Measurements from ENCODE around the gene C5orf63. TPM values are rescaled to one million over a fixed set of nuclear protein-coding genes. Genes with fewer than 3 reads are reported as not detected.

Gene C5orf63
- total RNA-seq, 2 experiments from 2014 or later, result 4.2 TPM; not detected in 1

- H3K4me3 ChIP-seq (ENCODE audit: low read depth, low read length, poor library complexity, severe bottlenecking), result no peak overlapping the region
- H3K9me3 ChIP-seq (ENCODE audit: low read length), result no peaks in the 10 kb centered on the region
- peak overlapping the region; percentile 73 for H2AFZ ChIP-seq (ENCODE audit: low read length)
- no peaks in the 10 kb centered on the region for H3K79me2 ChIP-seq (ENCODE audit: insufficient read depth, low read depth, low read length)
- ChIA-PET POLR2A (interaction anchor here (0.5 to 1.5 kb wide), 2 partner anchors 32 to 1533 kb away, joined by 3 read pairs; no protein-coding TSS in a partner anchor), CTCF (ENCODE audit: unreplicated experiment) (no interaction called here)
- H3K4me2 ChIP-seq (ENCODE audit: low read length), result no peak overlapping the region
- H4K20me1 ChIP-seq (ENCODE audit: insufficient read depth, low read length), result no peaks in the 10 kb centered on the region
- BruUV-seq (replicated peaks), result no TSS peak
- intact Hi-C loops (cut with micrococcal nuclease; ENCODE audit: unreplicated experiment), result no loop called here
- no peaks in the 10 kb centered on the region for H3K36me3 ChIP-seq (ENCODE audit: insufficient read depth, low read length)
- H3K9me2 ChIP-seq (ENCODE audit: insufficient read depth, low read length), result no peaks in the 10 kb centered on the region
- DNase-seq (ENCODE audit: low spot score), result peak; percentile 20
- TF ChIP-seq, protein P1, sequence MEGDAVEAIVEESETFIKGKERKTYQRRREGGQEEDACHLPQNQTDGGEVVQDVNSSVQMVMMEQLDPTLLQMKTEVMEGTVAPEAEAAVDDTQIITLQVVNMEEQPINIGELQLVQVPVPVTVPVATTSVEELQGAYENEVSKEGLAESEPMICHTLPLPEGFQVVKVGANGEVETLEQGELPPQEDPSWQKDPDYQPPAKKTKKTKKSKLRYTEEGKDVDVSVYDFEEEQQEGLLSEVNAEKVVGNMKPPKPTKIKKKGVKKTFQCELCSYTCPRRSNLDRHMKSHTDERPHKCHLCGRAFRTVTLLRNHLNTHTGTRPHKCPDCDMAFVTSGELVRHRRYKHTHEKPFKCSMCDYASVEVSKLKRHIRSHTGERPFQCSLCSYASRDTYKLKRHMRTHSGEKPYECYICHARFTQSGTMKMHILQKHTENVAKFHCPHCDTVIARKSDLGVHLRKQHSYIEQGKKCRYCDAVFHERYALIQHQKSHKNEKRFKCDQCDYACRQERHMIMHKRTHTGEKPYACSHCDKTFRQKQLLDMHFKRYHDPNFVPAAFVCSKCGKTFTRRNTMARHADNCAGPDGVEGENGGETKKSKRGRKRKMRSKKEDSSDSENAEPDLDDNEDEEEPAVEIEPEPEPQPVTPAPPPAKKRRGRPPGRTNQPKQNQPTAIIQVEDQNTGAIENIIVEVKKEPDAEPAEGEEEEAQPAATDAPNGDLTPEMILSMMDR (conservative IDR thresholded peaks at IDR 0.05; ENCODE audit: low read length), result no peak
- TF ChIP-seq EZH2phosphoT487 (IDR thresholded peaks at IDR 0.05; ENCODE audit: borderline replicate concordance, low read depth, low read length), result no peak
- H3K4me1 ChIP-seq (ENCODE audit: insufficient read depth, low read length, poor library complexity, severe bottlenecking), result no peaks in the 10 kb centered on the region
- no peak overlapping the region for H3K27ac ChIP-seq (ENCODE audit: low read depth, low read length, poor library complexity, severe bottlenecking)
Measured at GRCh38 chr5:127089191-127089590, 15.9 kb upstream of the C5orf63 start.

DNA sequence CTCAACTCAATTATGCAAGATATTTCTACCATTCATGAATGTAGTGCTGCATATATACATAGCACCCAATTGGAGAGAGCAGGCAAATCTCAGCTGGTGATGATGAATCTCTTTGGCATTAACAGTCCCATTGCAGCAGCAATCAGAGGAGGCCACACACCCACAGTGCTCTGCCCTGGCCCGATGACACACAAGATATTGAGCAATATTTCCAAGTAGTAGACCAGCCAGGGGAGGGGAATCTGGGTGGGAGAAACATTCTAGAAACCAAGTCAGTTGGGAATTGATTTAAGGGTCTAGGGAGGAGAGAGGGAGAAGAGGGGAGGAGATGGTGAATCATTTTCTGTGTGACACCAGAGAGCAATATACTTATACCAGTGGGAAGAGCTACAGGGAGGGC is 14.9 kb upstream of the C5orf63 start:
- no peak for DNase-seq (ENCODE audit: low spot score)
- TF ChIP-seq EZH2phosphoT487 (IDR thresholded peaks at IDR 0.05; ENCODE audit: borderline replicate concordance, low read depth, low read length), result no peak
- TF ChIP-seq, protein P1 (conservative IDR thresholded peaks at IDR 0.05; ENCODE audit: low read length), result no peak
- H3K4me3 ChIP-seq (ENCODE audit: low read depth, low read length, poor library complexity, severe bottlenecking), result no peak overlapping the region
- intact Hi-C loops (cut with micrococcal nuclease; ENCODE audit: unreplicated experiment), result no loop called here
- no peak overlapping the region for H3K27ac ChIP-seq (ENCODE audit: low read depth, low read length, poor library complexity, severe bottlenecking)
- H3K36me3 ChIP-seq (ENCODE audit: insufficient read depth, low read length), result no peaks in the 10 kb centered on the region
- no peak overlapping the region for H3K4me2 ChIP-seq (ENCODE audit: low read length)
- BruUV-seq (replicated peaks), result no TSS peak
- no peak overlapping the region for H2AFZ ChIP-seq (ENCODE audit: low read length)
- no peaks in the 10 kb centered on the region for H3K9me3 ChIP-seq (ENCODE audit: low read length)
- no peaks in the 10 kb centered on the region for H3K4me1 ChIP-seq (ENCODE audit: insufficient read depth, low read length, poor library complexity, severe bottlenecking)
- no peaks in the 10 kb centered on the region for H4K20me1 ChIP-seq (ENCODE audit: insufficient read depth, low read length)
- ChIA-PET CTCF (ENCODE audit: unreplicated experiment) (no interaction called here), POLR2A (interaction anchor here (1.5 kb wide), 1 partner anchor 31 kb away, joined by 3 read pairs; no protein-coding TSS in a partner anchor)
- no peaks in the 10 kb centered on the region for H3K79me2 ChIP-seq (ENCODE audit: insufficient read depth, low read depth, low read length)
- no peaks in the 10 kb centered on the region for H3K9me2 ChIP-seq (ENCODE audit: insufficient read depth, low read length)

DNA sequence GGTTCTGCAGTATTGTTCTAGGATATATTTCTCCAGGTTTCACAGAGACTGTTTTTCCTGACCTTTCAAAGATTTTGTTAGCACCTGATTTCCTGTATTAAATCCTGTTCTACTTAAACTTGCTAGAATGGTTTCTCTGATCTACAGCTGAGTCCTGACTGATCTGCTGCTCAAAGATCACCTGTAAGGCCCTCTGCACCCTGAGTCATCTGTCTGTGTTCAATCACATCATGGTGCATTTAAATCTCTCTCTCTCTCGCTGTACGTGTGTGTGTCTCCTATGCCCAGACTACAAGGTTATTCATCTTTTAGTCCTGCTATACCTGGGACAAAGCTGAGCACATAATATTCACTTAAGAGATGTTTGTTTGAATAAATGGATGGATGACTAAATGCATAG is 13.3 kb upstream of the C5orf63 start:
- H3K4me1 ChIP-seq (ENCODE audit: insufficient read depth, low read length, poor library complexity, severe bottlenecking), result no peaks in the 10 kb centered on the region
- no peak overlapping the region for H3K4me2 ChIP-seq (ENCODE audit: low read length)
- H3K4me3 ChIP-seq (ENCODE audit: low read depth, low read length, poor library complexity, severe bottlenecking), result no peak overlapping the region
- intact Hi-C loops (cut with micrococcal nuclease; ENCODE audit: unreplicated experiment), result no loop called here
- no peaks in the 10 kb centered on the region for H4K20me1 ChIP-seq (ENCODE audit: insufficient read depth, low read length)
- no peak overlapping the region for H3K27ac ChIP-seq (ENCODE audit: low read depth, low read length, poor library complexity, severe bottlenecking)
- CTCF ChIA-PET (ENCODE audit: unreplicated experiment), result no interaction called here
- no peaks in the 10 kb centered on the region for H3K9me3 ChIP-seq (ENCODE audit: low read length)
- no peaks in the 10 kb centered on the region for H3K36me3 ChIP-seq (ENCODE audit: insufficient read depth, low read length)
- H3K79me2 ChIP-seq (ENCODE audit: insufficient read depth, low read depth, low read length), result no peaks in the 10 kb centered on the region
- TF ChIP-seq, protein P1 (conservative IDR thresholded peaks at IDR 0.05; ENCODE audit: low read length), result no peak
- no peak for TF ChIP-seq EZH2phosphoT487 (IDR thresholded peaks at IDR 0.05; ENCODE audit: borderline replicate concordance, low read depth, low read length)
- no peak for DNase-seq (ENCODE audit: low spot score)
- POLR2A ChIA-PET, result interaction anchor here (0.7 kb wide), 1 partner anchor 131 kb away, joined by 3 read pairs; no protein-coding TSS in a partner anchor
- no peak overlapping the region for H2AFZ ChIP-seq (ENCODE audit: low read length)
- no TSS peak for BruUV-seq (replicated peaks)
- H3K9me2 ChIP-seq (ENCODE audit: insufficient read depth, low read length), result no peaks in the 10 kb centered on the region
